Central memory CD8-positive, alpha-beta T cell (primary cell): Measurements from ENCODE around the gene FAM236C.
A peak's percentile ranks its signal among the peaks of the same experiment; 100 is the strongest.
"Not testable (repeated sequence)": the region's sequence is repeated elsewhere in the genome, so short reads cannot be mapped to it uniquely, and the experiment has no call there.

Experiments
- ATAC-seq: fragments of 150-1000 bp; cut with Tn5 transposase; replicated peaks from 2 replicates; pipeline ENCODE4 v1.10.0; 2022; ENCODE audit warnings: mild to moderate bottlenecking, moderate FRiP score, moderate number of reproducible peaks; ENCODE audit not compliant: poor library complexity, severe bottlenecking; ENCODE audit errors: extremely low read depth
- DNase-seq, 2 donors: peaks; one replicate each; pipeline ENCODE4 v3.0.0; 2021; ENCODE audit warnings: low spot score in 2 of 2
- H3K27ac Mint-ChIP-seq: one replicate; pipeline ENCODE4 v1.8.0; 2022; ENCODE audit warnings: low read depth, mild to moderate bottlenecking, moderate library complexity, mixed read lengths
- H3K27me3 Mint-ChIP-seq: one replicate; pipeline ENCODE4 v1.8.0; 2022; ENCODE audit warnings: mixed read lengths
- H3K36me3 Mint-ChIP-seq: one replicate; pipeline ENCODE4 v1.8.0; 2022; ENCODE audit warnings: mild to moderate bottlenecking, moderate library complexity, mixed read lengths; ENCODE audit not compliant: insufficient read depth
- H3K4me1 Mint-ChIP-seq: one replicate; pipeline ENCODE4 v1.8.0; 2022; ENCODE audit warnings: mixed read lengths
- H3K4me3 Mint-ChIP-seq: one replicate; pipeline ENCODE4 v1.8.0; 2022; ENCODE audit warnings: mild to moderate bottlenecking, moderate library complexity, mixed read lengths
- H3K9me3 Mint-ChIP-seq: one replicate; pipeline ENCODE4 v1.8.0; 2022; ENCODE audit warnings: mixed read lengths

FAM236C gene

GRCh38 chrX:72912315-72912714 lies at the start of gene FAM236C:
Gene FAM236C (plus strand): TSS chrX:72912615. CDS start chrX:72912715, 100 bp downstream.
- H3K4me1 Mint-ChIP-seq, ATAC-seq, H3K4me3 Mint-ChIP-seq: not testable (repeated sequence)

DNA sequence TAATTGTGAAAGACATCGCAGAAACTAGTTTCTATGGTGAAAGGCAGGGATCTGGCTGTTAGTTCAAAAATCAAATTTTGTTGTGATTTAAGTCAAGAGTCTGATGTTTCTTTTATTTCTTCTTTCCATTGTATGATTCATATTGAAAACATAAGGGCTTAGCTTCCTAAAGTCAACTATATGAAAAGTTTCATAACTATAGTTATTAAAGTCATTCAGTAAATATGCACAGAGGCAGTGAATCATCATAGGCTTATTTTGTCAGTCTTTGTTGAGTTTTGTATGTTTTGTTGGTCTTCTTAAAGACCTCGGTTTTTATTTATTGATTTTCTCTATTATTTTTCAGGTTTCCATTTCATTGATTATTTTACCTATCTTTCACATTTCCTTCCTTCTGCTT lies 29.5 kb upstream of the FAM236C start:
- H3K27ac Mint-ChIP-seq, DNase-seq, H3K4me3 Mint-ChIP-seq, ATAC-seq, H3K36me3 Mint-ChIP-seq, H3K27me3 Mint-ChIP-seq, H3K4me1 Mint-ChIP-seq, H3K9me3 Mint-ChIP-seq: not testable (repeated sequence)

More at GRCh38 chrX:72912315-72912714, at the start of gene FAM236C:
- not testable (repeated sequence) for DNase-seq, H3K36me3 Mint-ChIP-seq, H3K27me3 Mint-ChIP-seq, H3K27ac Mint-ChIP-seq, H3K9me3 Mint-ChIP-seq

- not testable (repeated sequence) for H3K4me3 Mint-ChIP-seq, ATAC-seq, DNase-seq, H3K9me3 Mint-ChIP-seq, H3K36me3 Mint-ChIP-seq, H3K27me3 Mint-ChIP-seq, H3K27ac Mint-ChIP-seq, H3K4me1 Mint-ChIP-seq
Observed at GRCh38 chrX:72889740-72890139, 22.7 kb upstream of the FAM236C start.

DNA sequence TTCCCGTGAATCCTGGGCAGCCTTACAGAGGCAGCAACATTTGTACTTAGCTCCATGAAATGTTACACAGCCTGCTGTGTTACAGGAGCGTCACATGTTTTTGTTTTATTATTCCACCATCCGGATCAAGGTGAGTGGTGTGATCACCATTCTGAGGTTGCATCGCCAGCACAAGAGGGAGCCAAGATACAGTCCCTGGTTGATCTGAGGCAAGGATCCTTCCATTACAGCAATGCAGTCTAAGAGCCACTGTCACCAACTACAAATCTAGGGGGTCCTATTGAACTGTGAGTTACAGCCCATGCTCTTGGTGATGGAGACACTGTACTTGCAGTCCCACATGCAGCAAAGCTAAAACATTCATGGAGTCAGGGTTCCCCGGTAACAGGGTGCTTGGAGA lies 3.7 kb downstream of the FAM236C start:
- H3K4me1 Mint-ChIP-seq, H3K4me3 Mint-ChIP-seq, H3K27me3 Mint-ChIP-seq, H3K36me3 Mint-ChIP-seq, H3K27ac Mint-ChIP-seq, DNase-seq, ATAC-seq, H3K9me3 Mint-ChIP-seq: not testable (repeated sequence)

- DNase-seq, H3K27ac Mint-ChIP-seq, H3K4me1 Mint-ChIP-seq, H3K9me3 Mint-ChIP-seq, H3K27me3 Mint-ChIP-seq, ATAC-seq, H3K36me3 Mint-ChIP-seq, H3K4me3 Mint-ChIP-seq: not testable (repeated sequence)
Observed at GRCh38 chrX:72932283-72932682, 19.9 kb downstream of the FAM236C start.

GRCh38 chrX:72936455-72936854 lies 24.0 kb downstream of the FAM236C start:
- not testable (repeated sequence) for H3K4me3 Mint-ChIP-seq, H3K27ac Mint-ChIP-seq, H3K9me3 Mint-ChIP-seq, ATAC-seq, H3K4me1 Mint-ChIP-seq, H3K27me3 Mint-ChIP-seq, DNase-seq, H3K36me3 Mint-ChIP-seq

DNA sequence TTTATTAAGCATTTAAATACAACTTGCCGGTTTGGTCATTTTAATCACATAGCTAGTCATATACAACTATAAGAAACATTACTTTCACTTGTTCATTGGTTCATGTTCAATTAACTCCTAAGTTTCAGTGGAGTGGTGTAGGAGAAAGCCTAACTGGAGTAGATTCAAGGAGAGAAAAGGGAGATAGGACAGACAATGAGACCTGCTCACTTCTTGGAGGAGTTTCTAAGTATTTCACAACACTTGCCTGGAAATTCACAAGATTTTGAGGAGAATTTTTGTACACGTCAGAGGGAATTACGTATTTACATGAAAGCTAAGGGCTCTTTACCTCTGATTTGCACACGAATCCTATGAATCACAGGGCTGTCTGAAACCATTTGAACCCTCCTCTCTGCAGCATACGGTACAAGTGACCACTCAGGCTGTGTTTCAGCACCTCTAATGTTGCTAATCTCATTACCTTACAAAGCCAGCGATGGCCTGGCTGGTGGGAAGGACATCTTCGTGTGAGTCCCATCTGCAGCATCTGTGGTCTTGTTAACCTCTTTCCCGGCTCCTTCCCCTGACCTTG lies 24.6 kb downstream of the FAM236C start:
- not testable (repeated sequence) for H3K9me3 Mint-ChIP-seq, DNase-seq, H3K4me1 Mint-ChIP-seq, H3K4me3 Mint-ChIP-seq, H3K36me3 Mint-ChIP-seq, ATAC-seq, H3K27ac Mint-ChIP-seq, H3K27me3 Mint-ChIP-seq

GRCh38 chrX:72937906-72938305 lies 25.5 kb downstream of the FAM236C start, which contains the start of gene FAM236A:
Gene FAM236A (plus strand): TSS chrX:72938206. CDS start chrX:72938263, 57 bp downstream.
- ATAC-seq, H3K36me3 Mint-ChIP-seq, H3K27ac Mint-ChIP-seq, H3K9me3 Mint-ChIP-seq, H3K27me3 Mint-ChIP-seq, H3K4me1 Mint-ChIP-seq, H3K4me3 Mint-ChIP-seq, DNase-seq: not testable (repeated sequence)

- not testable (repeated sequence) for H3K4me3 Mint-ChIP-seq, H3K27ac Mint-ChIP-seq, ATAC-seq, H3K36me3 Mint-ChIP-seq, H3K9me3 Mint-ChIP-seq, H3K27me3 Mint-ChIP-seq, H3K4me1 Mint-ChIP-seq, DNase-seq
Observed at GRCh38 chrX:72942272-72942671, 29.9 kb downstream of the FAM236C start.

- H3K36me3 Mint-ChIP-seq, H3K4me3 Mint-ChIP-seq, H3K9me3 Mint-ChIP-seq, H3K27ac Mint-ChIP-seq, H3K4me1 Mint-ChIP-seq, DNase-seq, H3K27me3 Mint-ChIP-seq: not testable (repeated sequence)
- peak; percentile 84 for ATAC-seq
Observed at GRCh38 chrX:72943035-72943818, 30.8 kb downstream of the FAM236C start.

DNA sequence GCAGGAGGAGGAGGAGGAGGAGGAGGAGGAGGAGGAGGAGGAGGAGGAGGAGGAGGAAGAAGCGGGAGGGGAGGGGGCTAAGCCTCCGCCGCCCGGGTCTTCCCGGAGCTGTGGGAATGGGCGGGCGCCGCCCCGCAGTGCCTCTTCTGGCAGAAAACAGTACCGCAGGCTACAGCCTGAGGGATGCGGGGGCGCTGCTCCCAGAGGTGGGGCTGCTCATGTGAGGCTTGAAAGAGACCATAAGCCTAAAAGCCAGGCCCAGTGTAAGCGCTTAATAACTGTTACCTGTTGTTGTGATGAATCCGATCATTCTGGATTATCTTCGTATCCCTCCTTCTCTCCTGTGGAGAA lies 31.4 kb downstream of the FAM236C start, which contains the start of gene DMRTC1:
TSS of gene DMRTC1 (minus strand) at position 19 of the 351 bp plus-strand sequence. CDS start 68,143 bp downstream, outside the sequence.
- not testable (repeated sequence) for H3K9me3 Mint-ChIP-seq, H3K27ac Mint-ChIP-seq, H3K4me1 Mint-ChIP-seq, H3K4me3 Mint-ChIP-seq, H3K27me3 Mint-ChIP-seq, DNase-seq, H3K36me3 Mint-ChIP-seq
- ATAC-seq: peak; percentile 74

DNA sequence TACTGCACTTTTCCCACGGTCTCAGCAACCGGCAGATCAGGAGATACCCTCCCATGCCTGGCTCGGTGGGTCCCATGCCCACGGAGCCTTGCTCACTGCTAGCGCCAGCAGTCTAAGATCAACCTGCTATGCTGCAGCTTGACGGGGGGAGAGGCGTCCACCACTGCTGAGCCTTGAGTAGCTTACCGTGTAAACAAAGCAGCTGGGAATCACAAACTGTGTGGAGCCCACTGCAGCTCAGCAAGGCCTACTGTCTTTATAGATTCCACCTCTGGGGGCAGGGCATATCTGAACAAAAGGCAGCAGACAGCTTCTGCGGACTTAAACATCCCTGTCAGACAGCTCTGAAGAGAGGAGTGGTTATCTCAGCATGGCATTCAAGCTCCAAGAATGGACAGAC lies 47.6 kb downstream of the FAM236C start:
- not testable (repeated sequence) for DNase-seq, H3K27ac Mint-ChIP-seq

More for the DNA sequence above, 47.6 kb downstream of the FAM236C start:
- H3K4me3 Mint-ChIP-seq, H3K36me3 Mint-ChIP-seq, H3K4me1 Mint-ChIP-seq, H3K27me3 Mint-ChIP-seq, ATAC-seq, H3K9me3 Mint-ChIP-seq: not testable (repeated sequence)
